LNCAP (cell line): ENCODE data around the gene FAM149A.

ENCODE experiments used
- CTCF ChIP-seq: fragments of 450-650 bp; IDR thresholded peaks from 2 replicates; pipeline ENCODE4 v1.5.1; 2017; ENCODE audit warnings: mild to moderate bottlenecking

The FAM149A gene

GRCh38 chr4:186200516-186200915 is 96.0 kb downstream of the FAM149A start:
- no peak for TF ChIP-seq CTCF

GRCh38 chr4:186201010-186201409 is 96.5 kb downstream of the FAM149A start:
- no peak for TF ChIP-seq CTCF

- peak; percentile 56 for TF ChIP-seq CTCF
Measured at GRCh38 chr4:186201535-186202230, 97.2 kb downstream of the FAM149A start.

GRCh38 chr4:186202490-186203140 is 98.1 kb downstream of the FAM149A start:
- TF ChIP-seq CTCF, result no peak

GRCh38 chr4:186203406-186203805 is 98.9 kb downstream of the FAM149A start:
- no peak for TF ChIP-seq CTCF

- TF ChIP-seq CTCF, result no peak
Measured at GRCh38 chr4:186204103-186204559, 99.6 kb downstream of the FAM149A start.

GRCh38 chr4:186204686-186205085 is 100.2 kb downstream of the FAM149A start:
- TF ChIP-seq CTCF, result no peak
